MCF 10A (cell line): Measurements from ENCODE around the gene CCDC127. TPM values are rescaled to one million over a fixed set of nuclear protein-coding genes. Genes with fewer than 3 reads are reported as not detected.
"Not testable (repeated sequence)": the region's sequence is repeated elsewhere in the genome, so short reads cannot be mapped to it uniquely, and the experiment has no call there.

Source experiments
- BruUV-seq: library from RNA; stranded (reverse); fragments of 400-500 nt; replicated peaks from 2 replicates; lab custom pipeline; 2021; lab: Mats Ljungman, UMichigan
- CTCF ChIA-PET: fragments of 300-600 bp; sonication (Branson Sonifier 250); formaldehyde crosslinking; extraction: SDS; loops from one replicate; lab custom pipeline; 2021; ENCODE audit warnings: antibody characterized with exemption, inconsistent platforms; lab: Yijun Ruan, JAX
- POLR2A ChIA-PET: fragments of 300-600, 350-650 bp; sonication (Branson Sonifier 250); formaldehyde crosslinking; extraction: SDS; loops from one replicate; lab custom pipeline; 2020; ENCODE audit warnings: antibody characterized with exemption, inconsistent platforms; lab: Yijun Ruan, JAX
- DNase-seq: peaks from one replicate; pipeline ENCODE4 v3.0.0-alpha.2; 2018; ENCODE audit not compliant: unreplicated experiment
- H3K27ac Mint-ChIP-seq: one replicate; pipeline ENCODE4 v1.8.0; 2022; ENCODE audit warnings: mild to moderate bottlenecking, low read depth, mixed read lengths; ENCODE audit not compliant: unreplicated experiment
- H3K27me3 Mint-ChIP-seq: one replicate; pipeline ENCODE4 v1.8.0; 2022; ENCODE audit warnings: mixed read lengths; ENCODE audit not compliant: insufficient read depth, unreplicated experiment
- H3K36me3 Mint-ChIP-seq: one replicate; pipeline ENCODE4 v1.8.0; 2022; ENCODE audit warnings: mild to moderate bottlenecking, moderate library complexity, mixed read lengths; ENCODE audit not compliant: insufficient read depth, unreplicated experiment
- H3K4me1 Mint-ChIP-seq: one replicate; pipeline ENCODE4 v1.8.0; 2022; ENCODE audit warnings: mixed read lengths; ENCODE audit not compliant: insufficient read depth, unreplicated experiment
- H3K4me3 Mint-ChIP-seq: one replicate; pipeline ENCODE4 v1.8.0; 2022; ENCODE audit warnings: mild to moderate bottlenecking, moderate library complexity, mixed read lengths; ENCODE audit not compliant: unreplicated experiment
- H3K9me3 Mint-ChIP-seq: one replicate; pipeline ENCODE4 v1.8.0; 2022; ENCODE audit warnings: mixed read lengths; ENCODE audit not compliant: unreplicated experiment
- intact Hi-C: fragments of 100-400 bp; cut with micrococcal nuclease; formaldehyde crosslinking; loops from 2 replicates; pipeline ENCODE4 v1.14.1; 2022
- total RNA-seq: library from RNA; stranded (reverse); gene quantifications from 2 replicates; pipeline ENCODE4 v1.2.3, GENCODE V29; 2022

Gene CCDC127
- total RNA-seq, 1 experiment from 2014 or later = 4.5 TPM

DNA sequence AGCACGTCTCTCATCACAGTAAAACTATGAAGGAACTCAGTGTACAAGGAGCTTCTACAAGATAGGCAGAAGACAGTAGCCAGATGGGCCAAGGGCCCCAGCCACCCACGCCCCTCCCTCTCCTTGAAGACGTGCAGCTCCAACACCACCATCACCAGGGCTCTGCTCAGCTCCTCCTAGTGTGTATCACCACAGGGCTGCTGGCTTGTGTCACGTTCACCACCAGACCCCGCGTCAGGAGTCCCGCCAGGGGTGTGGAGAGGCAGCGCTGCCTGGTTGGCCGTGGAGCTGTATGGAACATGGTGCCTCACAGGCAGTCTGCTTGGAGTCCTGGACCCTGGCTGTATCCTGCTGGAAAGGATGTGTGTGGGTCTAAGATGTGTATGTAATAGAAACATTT is 32.4 kb upstream of the CCDC127 start:
- BruUV-seq, POLR2A ChIA-PET, H3K9me3 Mint-ChIP-seq, intact Hi-C loops, H3K27ac Mint-ChIP-seq, CTCF ChIA-PET, DNase-seq, H3K4me1 Mint-ChIP-seq, H3K27me3 Mint-ChIP-seq, H3K4me3 Mint-ChIP-seq: not testable (repeated sequence)
- H3K36me3 Mint-ChIP-seq = peaks cover 66% of the 10 kb centered on the region

DNA sequence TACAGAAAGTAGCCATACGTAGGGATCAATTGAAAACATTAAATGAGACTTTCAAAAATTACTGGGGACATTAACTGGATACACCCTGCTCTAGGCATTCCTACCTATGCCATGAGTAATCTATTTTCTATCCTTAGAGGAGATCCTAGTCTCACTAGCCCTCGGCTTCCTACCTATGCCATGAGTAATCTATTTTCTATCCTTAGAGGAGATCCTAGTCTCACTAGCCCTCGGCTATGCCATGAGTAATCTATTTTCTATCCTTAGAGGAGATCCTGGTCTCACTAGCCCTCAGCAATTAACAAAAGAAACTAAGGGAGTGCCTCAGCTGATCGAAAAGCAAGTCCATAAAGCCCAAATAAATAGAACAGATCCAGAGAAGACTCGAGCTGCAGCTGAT is 27.8 kb upstream of the CCDC127 start:
- BruUV-seq, DNase-seq, CTCF ChIA-PET, H3K27ac Mint-ChIP-seq, H3K9me3 Mint-ChIP-seq, POLR2A ChIA-PET, H3K4me1 Mint-ChIP-seq, H3K4me3 Mint-ChIP-seq, H3K27me3 Mint-ChIP-seq, intact Hi-C loops: not testable (repeated sequence)
- peaks cover 65% of the 10 kb centered on the region for H3K36me3 Mint-ChIP-seq

DNA sequence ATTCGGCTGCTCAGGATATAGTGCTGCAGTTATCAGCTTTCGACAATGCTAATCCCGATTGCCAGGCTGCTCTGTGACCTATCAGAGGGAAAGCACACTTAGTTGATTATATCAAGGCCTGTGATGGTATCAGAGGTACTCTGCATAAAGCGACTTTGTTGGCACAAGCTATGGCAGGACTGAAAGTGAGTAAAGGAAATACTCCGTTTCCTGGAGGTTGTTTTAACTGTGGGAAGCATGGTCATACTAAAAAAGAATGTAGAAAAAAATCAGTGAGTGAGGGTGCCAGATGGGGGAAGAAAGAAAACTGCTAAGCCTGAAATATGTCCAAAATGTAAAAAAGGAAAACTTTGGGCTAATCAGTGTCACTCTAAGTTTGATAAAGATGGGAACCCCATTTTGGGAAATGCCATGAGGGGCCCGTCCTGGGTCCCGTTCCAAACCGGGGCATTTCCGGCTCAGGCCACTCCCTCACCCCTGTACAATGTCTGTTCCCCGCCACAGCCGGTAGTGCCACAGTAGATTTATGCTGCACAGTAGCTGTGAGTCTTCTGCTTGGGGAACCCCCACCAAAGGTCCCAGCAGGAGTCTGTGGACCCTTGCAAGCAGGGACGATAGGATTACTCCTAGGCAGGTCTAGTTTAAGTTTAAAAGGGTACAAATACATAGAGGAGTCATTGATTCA is 25.9 kb upstream of the CCDC127 start:
- H3K27me3 Mint-ChIP-seq, DNase-seq, H3K4me3 Mint-ChIP-seq, BruUV-seq, H3K9me3 Mint-ChIP-seq, H3K4me1 Mint-ChIP-seq, CTCF ChIA-PET, intact Hi-C loops, POLR2A ChIA-PET: not testable (repeated sequence)
- H3K27ac Mint-ChIP-seq = peak overlapping the region; percentile 63
- peaks cover 77% of the 10 kb centered on the region for H3K36me3 Mint-ChIP-seq

DNA sequence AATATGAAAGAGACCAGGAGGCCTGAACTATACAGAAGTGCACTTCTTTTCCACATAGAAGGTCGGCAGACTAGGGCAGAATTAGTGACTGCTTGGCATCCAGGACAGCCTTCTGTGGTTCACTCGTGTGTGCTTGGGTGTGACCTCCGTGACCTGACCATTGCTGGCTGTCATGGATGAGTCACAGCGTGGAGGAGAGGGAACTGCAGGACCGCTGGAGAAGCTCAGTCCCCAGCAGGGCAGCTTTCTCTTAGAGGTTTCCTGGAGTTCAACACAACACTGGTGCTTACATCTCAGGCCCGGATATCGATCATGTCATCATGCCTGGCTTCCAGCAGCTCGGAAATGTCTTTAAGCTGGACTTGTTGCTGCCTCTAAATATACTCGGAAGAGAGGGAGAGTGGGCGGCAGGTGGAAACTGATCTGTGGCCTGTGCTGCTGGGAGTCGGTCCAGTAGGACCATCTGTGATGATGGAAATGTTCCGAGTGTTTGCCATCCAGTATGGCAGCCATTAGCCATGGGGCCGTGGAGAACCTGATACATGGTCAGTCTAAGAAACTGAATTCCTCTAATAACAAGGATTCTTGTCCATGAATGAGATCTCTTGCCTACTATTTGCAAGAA is 23.2 kb upstream of the CCDC127 start:
- CTCF ChIA-PET, H3K9me3 Mint-ChIP-seq, H3K4me3 Mint-ChIP-seq, DNase-seq, H3K27ac Mint-ChIP-seq, intact Hi-C loops, H3K4me1 Mint-ChIP-seq, H3K27me3 Mint-ChIP-seq, BruUV-seq, POLR2A ChIA-PET: not testable (repeated sequence)
- H3K36me3 Mint-ChIP-seq = peaks cover 81% of the 10 kb centered on the region

DNA sequence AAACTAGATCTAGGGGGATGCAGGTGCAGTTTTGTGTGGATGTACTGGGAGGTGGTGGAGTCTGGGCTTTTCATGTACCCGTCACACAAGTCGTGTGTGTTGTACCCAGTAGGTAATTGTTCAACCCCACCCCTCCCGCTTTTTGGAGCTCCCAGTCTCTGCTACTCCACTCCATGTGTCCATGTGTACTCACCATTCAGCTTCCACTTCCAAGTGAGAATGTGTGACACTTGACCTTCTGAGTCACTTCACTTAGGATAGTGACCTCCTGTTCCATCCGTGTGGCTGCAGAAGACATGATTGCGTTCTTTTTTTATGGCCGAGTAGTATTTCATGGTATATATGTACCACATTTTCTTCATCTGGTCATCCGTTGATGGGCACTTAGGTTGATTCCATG is 22.6 kb upstream of the CCDC127 start:
- peaks cover 87% of the 10 kb centered on the region for H3K36me3 Mint-ChIP-seq
- POLR2A ChIA-PET, H3K9me3 Mint-ChIP-seq, CTCF ChIA-PET, H3K27ac Mint-ChIP-seq, BruUV-seq, intact Hi-C loops, H3K4me3 Mint-ChIP-seq, H3K27me3 Mint-ChIP-seq, H3K4me1 Mint-ChIP-seq, DNase-seq: not testable (repeated sequence)

DNA sequence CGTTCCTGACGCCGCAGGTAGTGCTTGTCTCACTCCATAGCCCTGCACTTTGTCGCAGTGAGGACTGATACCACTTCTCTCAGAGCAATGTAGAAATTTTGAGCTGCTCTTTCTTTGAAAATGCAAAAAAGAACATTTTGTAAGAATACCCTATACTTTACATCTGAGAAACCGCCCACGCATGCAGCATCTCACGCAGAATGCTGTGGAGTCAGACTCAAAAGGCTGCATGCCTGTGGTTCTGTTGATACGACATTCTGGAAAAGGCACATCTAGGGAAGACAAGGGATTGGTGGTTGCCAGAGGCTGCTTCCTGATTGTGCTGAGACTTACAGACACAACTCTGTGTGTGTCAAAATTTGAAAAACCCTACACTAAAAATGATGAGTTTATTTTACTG is 20.0 kb upstream of the CCDC127 start:
- DNase-seq, CTCF ChIA-PET, intact Hi-C loops, H3K27me3 Mint-ChIP-seq, H3K9me3 Mint-ChIP-seq, H3K27ac Mint-ChIP-seq, H3K4me3 Mint-ChIP-seq, H3K4me1 Mint-ChIP-seq, BruUV-seq, POLR2A ChIA-PET: not testable (repeated sequence)
- H3K36me3 Mint-ChIP-seq = peaks cover 92% of the 10 kb centered on the region

DNA sequence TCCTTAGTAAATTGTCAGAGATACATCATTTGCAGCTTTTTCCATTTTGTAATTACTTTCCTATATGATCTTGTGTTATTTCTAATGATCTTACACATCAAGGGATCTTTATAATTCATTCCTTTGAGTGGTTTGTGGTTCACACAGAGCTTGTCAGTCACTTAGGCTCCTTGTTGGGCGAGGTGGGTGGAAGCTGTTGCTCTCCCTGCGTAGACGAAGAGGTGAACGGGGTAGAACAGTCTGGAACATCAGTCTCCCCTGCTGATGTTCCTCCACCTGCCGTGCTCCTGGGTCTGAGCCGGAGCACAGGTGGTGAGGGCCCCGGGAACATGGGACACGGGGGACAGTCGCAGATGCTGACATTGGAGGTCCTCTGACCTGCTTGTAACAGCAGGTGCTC is 17.6 kb upstream of the CCDC127 start:
- H3K4me1 Mint-ChIP-seq, POLR2A ChIA-PET, H3K4me3 Mint-ChIP-seq, intact Hi-C loops, DNase-seq, H3K27me3 Mint-ChIP-seq, H3K9me3 Mint-ChIP-seq, BruUV-seq, H3K27ac Mint-ChIP-seq, CTCF ChIA-PET: not testable (repeated sequence)
- peaks cover 94% of the 10 kb centered on the region for H3K36me3 Mint-ChIP-seq
